Muscle of leg (tissue), 11 donors: Measurements from ENCODE around the gene DLGAP1. TPM values are rescaled to one million over a fixed set of nuclear protein-coding genes. Genes with fewer than 3 reads are reported as not detected.

Experiments used
- DNase-seq: peaks from one replicate; pipeline ENCODE4 v3.0.0; 2013
- H3K27ac ChIP-seq: one replicate; pipeline ENCODE4 v1.5.1; 2013; ENCODE audit warnings: mild to moderate bottlenecking, low read length, control low read depth
- H3K27me3 ChIP-seq: one replicate; pipeline ENCODE4 v1.6.1; 2013; ENCODE audit warnings: low read length; ENCODE audit not compliant: control insufficient read depth, insufficient read depth
- H3K36me3 ChIP-seq: one replicate; pipeline ENCODE4 v1.6.1; 2013; ENCODE audit warnings: low read length; ENCODE audit not compliant: control insufficient read depth, insufficient read depth
- H3K4me1 ChIP-seq: one replicate; pipeline ENCODE4 v1.6.1; 2013; ENCODE audit warnings: low read length; ENCODE audit not compliant: control insufficient read depth, insufficient read depth
- H3K4me3 ChIP-seq: one replicate; pipeline ENCODE4 v1.5.1; 2013; ENCODE audit warnings: low read length, control low read depth
- H3K9me3 ChIP-seq: replicated peaks from 2 replicates; pipeline ENCODE4 v1.6.1; 2013; ENCODE audit warnings: low read depth, low read length; ENCODE audit not compliant: control insufficient read depth
- WGBS: methylation state at CpG from one replicate; pipeline ENCODE4 v1.1.5; 2013; ENCODE audit warnings: missing lambda C conversion rate; ENCODE audit not compliant: insufficient coverage; 5-methylcytosine and 5-hydroxymethylcytosine counted together
- polyA plus RNA-seq, 8 donors: library from polyadenylated mRNA; unstranded; fragments of 120-200 nt; gene quantifications; one replicate each; pipeline versions ENCODE4 v1.2.1 to v1.2.3, GENCODE V29; 2013; ENCODE audit warnings: inconsistent platforms in 1 of 8, low replicate concordance in 1 of 8; ENCODE audit not compliant: insufficient read length in 8 of 8, insufficient read depth in 1 of 8
- total RNA-seq: library from RNA; stranded (reverse); fragments of 120-200 nt; gene quantifications from one replicate; pipeline ENCODE4 v1.2.4, GENCODE V29; 2013

The DLGAP1 gene
- total and polyA plus RNA-seq, 9 donors, result 0.87 to 3.1 (median 1.8) TPM

GRCh38 chr18:3966246-3966641 is 488.9 kb downstream of the DLGAP1 start:
- Histone ChIP-seq H3K27ac (no peak overlapping the region), H3K4me1 (no peaks in the 10 kb centered on the region), H3K36me3 (no peaks in the 10 kb centered on the region), H3K27me3 (no peaks in the 10 kb centered on the region), H3K4me3 (no peak overlapping the region), H3K9me3 (no peaks in the 10 kb centered on the region)
- no peak for DNase-seq
- WGBS, result 82% methylated on average over 1 of the region's 2 CpGs

- WGBS, result 89% methylated on average over 4 of the region's 7 CpGs
- DNase-seq, result no peak
These were observed 494.1 kb downstream of the DLGAP1 start for GRCh38 chr18:3960977-3961376.

GRCh38 chr18:3960142-3960541 is 495.0 kb downstream of the DLGAP1 start:
- no peak for DNase-seq
- Histone ChIP-seq H3K4me3 (no peak overlapping the region), H3K36me3 (no peaks in the 10 kb centered on the region), H3K27ac (no peak overlapping the region), H3K9me3 (no peaks in the 10 kb centered on the region), H3K27me3 (no peaks in the 10 kb centered on the region), H3K4me1 (no peaks in the 10 kb centered on the region)
- WGBS, result 55% methylated on average over 2 of the region's 4 CpGs

More at GRCh38 chr18:3960977-3961376, 494.1 kb downstream of the DLGAP1 start:
- Histone ChIP-seq H3K4me3 (no peak overlapping the region), H3K27me3 (no peaks in the 10 kb centered on the region), H3K9me3 (no peaks in the 10 kb centered on the region), H3K4me1 (no peaks in the 10 kb centered on the region), H3K27ac (no peak overlapping the region), H3K36me3 (no peaks in the 10 kb centered on the region)

DNA sequence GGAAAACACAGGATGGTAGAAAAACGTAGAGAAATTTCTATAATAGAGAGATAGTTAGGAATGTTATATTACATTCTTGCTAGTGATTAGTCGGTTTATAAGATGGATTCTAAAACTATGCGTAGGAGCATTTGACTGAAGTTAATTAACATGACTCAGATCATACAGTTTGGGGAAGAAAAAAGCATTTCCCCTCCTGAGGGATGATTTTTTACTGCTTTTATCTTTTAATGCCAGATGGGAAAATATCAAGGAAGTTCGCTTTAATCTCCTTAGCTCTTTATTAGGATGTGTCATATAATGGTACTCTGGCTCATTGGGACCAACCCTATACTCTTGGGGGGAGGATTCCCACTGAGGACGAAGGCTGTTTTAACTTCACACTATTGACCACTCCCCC is 503.1 kb downstream of the DLGAP1 start:
- no peak for DNase-seq
- no peaks in the 10 kb centered on the region for H3K36me3 ChIP-seq
- no CpG with 5 or more reads among the region's 5 CpGs for WGBS

DNA sequence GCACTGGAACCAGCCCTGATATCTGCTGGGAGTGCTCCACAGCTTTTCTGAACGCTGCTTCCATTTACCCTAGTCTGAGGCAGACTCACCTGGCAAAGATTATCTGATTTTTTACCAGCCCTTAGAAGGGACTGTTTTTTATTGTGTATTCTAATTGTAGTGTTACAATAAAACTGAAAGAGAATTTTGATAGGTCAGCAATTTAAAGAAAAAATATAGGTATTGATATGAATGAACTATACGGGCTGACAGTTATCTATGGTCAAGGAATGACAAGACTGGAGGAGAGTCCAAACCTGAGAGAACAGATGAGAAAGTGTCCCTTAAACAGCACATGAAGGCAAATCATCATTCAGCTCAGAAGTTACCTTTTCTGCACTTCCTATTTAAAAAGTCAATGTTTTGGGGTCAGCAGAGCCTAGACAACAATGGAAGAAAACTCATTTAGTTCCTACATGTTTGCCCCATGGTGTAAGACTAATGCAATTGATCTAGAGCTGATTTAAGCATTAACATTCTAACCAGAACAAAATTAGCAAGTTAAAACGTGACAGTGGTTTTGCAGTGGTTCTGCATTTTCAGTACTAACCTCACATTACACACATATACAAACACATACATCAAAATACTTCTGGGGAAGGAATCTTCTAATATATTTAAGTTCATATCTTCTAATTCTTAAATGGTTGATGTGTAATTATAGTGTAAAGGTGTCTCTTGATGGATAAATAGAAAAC is 504.3 kb downstream of the DLGAP1 start:
- Histone ChIP-seq H3K36me3 (no peaks in the 10 kb centered on the region), H3K27ac (no peak overlapping the region), H3K4me3 (no peak overlapping the region), H3K4me1 (no peaks in the 10 kb centered on the region), H3K9me3 (no peaks in the 10 kb centered on the region), H3K27me3 (no peaks in the 10 kb centered on the region)
- no CpG with 5 or more reads among the region's 3 CpGs for WGBS
- no peak for DNase-seq

More for the DNA sequence above, 503.1 kb downstream of the DLGAP1 start:
- Histone ChIP-seq H3K9me3 (no peaks in the 10 kb centered on the region), H3K27ac (no peak overlapping the region), H3K4me1 (no peaks in the 10 kb centered on the region), H3K4me3 (no peak overlapping the region), H3K27me3 (no peaks in the 10 kb centered on the region)

DNA sequence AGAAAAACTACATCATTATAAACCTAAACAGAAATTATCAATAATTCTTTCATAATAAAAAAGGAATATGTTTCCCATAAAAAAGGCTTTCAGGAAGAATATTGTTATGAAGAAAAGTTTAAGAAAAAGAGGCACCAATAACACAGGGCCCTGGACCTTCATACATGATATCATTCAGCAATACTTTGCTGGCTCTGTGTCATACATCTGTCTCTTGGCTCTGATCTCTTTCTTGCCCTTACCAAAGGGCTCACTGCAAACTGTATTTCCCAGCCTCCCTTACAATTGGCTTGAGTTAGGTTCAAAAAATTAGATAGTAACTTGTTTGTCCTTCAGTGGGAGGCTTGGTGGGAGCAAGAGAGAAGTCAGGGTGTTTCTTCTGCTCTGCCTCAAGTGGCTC is 506.1 kb downstream of the DLGAP1 start:
- Histone ChIP-seq H3K27ac (no peak overlapping the region), H3K4me1 (no peaks in the 10 kb centered on the region), H3K4me3 (no peak overlapping the region), H3K36me3 (no peaks in the 10 kb centered on the region), H3K27me3 (no peaks in the 10 kb centered on the region), H3K9me3 (no peaks in the 10 kb centered on the region)
- no peak for DNase-seq

DNA sequence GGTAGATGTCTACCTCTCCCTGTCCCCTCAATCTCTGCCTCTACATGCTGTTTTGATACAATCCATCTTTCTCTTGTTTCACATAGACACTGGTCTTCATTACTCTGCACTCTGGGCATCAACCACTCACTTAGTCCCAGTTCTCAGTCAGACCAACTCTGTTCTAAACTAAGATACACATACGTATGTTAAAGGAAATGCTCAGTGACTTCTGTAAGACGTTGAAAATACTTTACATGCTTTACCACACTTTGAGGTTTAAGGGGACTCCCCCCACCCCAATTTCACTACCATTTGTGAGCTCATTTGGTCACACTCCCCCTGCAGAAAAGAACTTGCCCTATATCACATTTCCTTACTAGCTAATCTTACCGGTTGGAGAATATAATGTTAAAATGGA is 507.7 kb downstream of the DLGAP1 start:
- no peak overlapping the region for H3K27ac ChIP-seq
- 100% methylated on average over 1 of the region's 3 CpGs for WGBS
- H3K4me1 ChIP-seq, result no peaks in the 10 kb centered on the region
- H3K4me3 ChIP-seq, result no peak overlapping the region
- no peaks in the 10 kb centered on the region for H3K9me3 ChIP-seq
- H3K36me3 ChIP-seq, result no peaks in the 10 kb centered on the region
- no peak for DNase-seq
- H3K27me3 ChIP-seq, result no peaks in the 10 kb centered on the region

DNA sequence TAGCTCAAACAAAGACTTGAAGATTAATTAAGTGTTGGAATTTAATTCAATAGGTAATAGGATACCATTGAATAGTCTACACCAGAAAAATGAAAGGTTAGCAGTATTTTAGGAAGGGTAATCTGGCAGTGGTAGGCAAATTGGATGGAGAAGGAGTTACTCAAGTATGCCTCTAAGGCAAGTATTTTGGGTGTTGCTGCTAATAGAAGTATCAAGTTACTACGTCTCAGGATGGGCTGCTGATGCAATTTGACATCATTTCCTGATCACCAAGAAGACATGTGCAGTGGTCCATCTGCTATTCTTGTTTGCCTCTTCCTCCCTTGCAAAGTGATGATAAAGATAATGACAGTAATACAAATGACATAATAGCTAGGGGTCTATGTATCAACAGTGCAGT is 519.8 kb downstream of the DLGAP1 start:
- Histone ChIP-seq H3K4me1 (no peaks in the 10 kb centered on the region), H3K36me3 (no peaks in the 10 kb centered on the region), H3K9me3 (no peaks in the 10 kb centered on the region), H3K27me3 (no peaks in the 10 kb centered on the region), H3K27ac (no peak overlapping the region), H3K4me3 (no peak overlapping the region)
- no CpG with 5 or more reads among the region's 1 CpG for WGBS
- no peak for DNase-seq

DNA sequence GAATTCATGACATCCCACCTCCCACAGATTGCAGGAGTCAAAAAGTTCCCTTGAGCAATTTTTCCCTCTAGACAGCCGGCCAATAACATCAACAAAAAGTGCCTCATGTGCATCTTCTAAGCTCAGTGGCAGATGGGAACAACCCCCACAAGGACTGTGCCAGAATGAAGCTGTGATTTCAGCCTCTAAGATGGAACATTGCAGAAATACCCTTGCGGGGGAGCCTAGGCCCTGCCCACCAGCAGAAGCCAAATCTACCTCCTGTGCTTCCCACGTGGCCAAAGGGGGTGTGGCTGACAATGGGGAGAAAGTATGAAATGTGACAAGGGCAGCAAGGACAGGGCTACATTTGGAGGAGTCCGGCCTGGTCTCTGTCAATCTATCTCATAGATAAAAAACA is 522.8 kb downstream of the DLGAP1 start:
- H3K4me3 ChIP-seq, result no peak overlapping the region
- WGBS, result 100% methylated on average over 1 of the region's 4 CpGs
- no peaks in the 10 kb centered on the region for H3K36me3 ChIP-seq
- H3K4me1 ChIP-seq, result no peaks in the 10 kb centered on the region
- no peak overlapping the region for H3K27ac ChIP-seq
- no peaks in the 10 kb centered on the region for H3K27me3 ChIP-seq
- H3K9me3 ChIP-seq, result no peaks in the 10 kb centered on the region
- no peak for DNase-seq

DNA sequence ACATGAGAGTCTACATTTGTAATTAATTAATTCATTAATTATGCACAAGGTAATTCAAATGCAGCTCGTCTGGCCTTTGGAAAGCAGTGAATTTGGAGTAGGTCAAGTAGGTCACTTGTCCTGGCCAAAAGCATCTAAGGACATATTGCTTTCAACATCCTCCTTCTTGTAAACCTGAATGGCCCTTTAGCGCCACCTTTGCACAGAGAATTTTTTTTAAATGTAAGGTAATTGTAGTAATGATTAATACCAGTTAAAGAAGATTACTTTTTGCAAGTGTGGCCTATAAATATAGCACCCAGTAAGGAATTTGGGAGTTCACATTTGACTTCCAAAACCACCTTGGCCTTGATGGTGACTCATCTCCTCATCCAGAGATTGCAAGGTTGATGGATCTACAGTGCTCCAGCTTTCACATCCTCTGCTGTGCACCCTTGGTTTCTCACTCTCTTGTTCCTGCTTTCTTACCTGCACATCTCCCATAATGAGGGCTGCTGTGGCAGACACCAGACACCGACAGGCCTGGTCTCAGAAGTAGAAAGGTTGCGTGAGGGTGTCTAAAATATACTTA is 523.5 kb downstream of the DLGAP1 start:
- H3K4me3 ChIP-seq, result no peak overlapping the region
- no peak overlapping the region for H3K27ac ChIP-seq
- WGBS, result no CpG with 5 or more reads among the region's 4 CpGs
- no peaks in the 10 kb centered on the region for H3K4me1 ChIP-seq
- no peak for DNase-seq
- H3K27me3 ChIP-seq, result no peaks in the 10 kb centered on the region
- H3K36me3 ChIP-seq, result no peaks in the 10 kb centered on the region
- H3K9me3 ChIP-seq, result no peaks in the 10 kb centered on the region

DNA sequence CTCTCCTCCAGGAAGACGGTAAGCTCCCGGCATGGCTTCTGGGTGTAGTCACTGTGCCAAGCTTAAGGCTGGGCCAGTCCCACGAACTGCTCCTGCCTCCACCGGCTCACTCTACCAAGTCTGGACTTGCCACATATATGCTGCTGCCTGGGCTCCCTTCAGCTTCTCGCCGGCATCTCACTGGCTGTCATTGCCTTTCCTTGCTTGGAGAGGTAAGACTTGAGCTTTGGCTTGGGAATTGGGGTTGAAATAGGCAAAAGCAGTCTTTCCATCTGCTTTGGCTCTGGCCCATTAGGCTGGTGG is 524.1 kb downstream of the DLGAP1 start:
- Histone ChIP-seq H3K4me1 (no peaks in the 10 kb centered on the region), H3K4me3 (no peak overlapping the region), H3K36me3 (no peaks in the 10 kb centered on the region), H3K27me3 (no peaks in the 10 kb centered on the region), H3K27ac (no peak overlapping the region), H3K9me3 (no peaks in the 10 kb centered on the region)
- 93% methylated on average over 4 of the region's 6 CpGs for WGBS
- no peak for DNase-seq
